CD4-positive, alpha-beta T cell treated with Interleukin-6 at 100 ng/mL for 8 hours (primary cell): ENCODE results near the gene COL4A1.
"Not testable (repeated sequence)": the region's sequence is repeated elsewhere in the genome, so short reads cannot be mapped to it uniquely, and the experiment has no call there.

ENCODE experiments used
- DNase-seq: peaks from one replicate; pipeline ENCODE4 v3.0.0-alpha.2; 2020; ENCODE audit warnings: mixed read lengths, low spot score

COL4A1 gene

DNA sequence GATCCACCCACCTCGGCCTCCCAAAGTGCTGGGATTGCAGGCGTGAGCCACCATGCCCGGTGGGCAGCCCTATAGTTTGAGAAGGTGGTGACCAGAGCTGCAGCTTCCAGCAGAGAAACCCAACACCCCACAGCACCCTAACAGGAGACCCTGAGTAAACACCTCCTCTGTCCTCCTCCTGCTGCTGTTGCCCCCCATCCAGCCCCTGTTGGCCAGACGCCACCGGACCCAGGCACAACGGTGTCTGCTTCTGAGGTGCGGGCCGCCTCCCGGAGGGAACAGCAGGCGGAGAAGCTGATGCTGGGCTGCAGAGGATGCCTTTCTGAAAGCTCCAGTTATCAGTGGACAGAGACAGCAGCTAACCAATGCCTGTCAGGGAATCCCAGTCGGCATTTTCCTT lies 175.5 kb downstream of the COL4A1 start:
- DNase-seq: no peak

DNA sequence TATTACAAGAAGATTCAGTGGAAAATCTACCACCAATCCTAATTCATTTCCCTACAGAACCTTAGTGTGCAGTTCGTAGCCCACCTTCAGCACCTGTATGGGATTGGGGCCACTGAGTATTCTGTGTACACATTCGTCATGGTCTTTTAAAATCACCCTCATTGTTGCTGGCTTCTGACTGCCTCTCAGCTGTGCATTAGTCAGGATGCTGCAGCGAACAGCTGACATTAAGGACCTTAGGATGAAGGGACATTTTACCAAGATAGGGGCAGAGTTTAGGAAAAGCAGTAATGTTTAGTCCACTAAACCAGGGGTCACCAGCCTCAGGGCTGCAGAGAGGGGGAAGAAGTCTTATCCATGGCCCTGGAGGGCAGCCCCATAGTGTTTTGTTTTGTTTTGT lies 176.5 kb downstream of the COL4A1 start:
- no peak for DNase-seq

DNA sequence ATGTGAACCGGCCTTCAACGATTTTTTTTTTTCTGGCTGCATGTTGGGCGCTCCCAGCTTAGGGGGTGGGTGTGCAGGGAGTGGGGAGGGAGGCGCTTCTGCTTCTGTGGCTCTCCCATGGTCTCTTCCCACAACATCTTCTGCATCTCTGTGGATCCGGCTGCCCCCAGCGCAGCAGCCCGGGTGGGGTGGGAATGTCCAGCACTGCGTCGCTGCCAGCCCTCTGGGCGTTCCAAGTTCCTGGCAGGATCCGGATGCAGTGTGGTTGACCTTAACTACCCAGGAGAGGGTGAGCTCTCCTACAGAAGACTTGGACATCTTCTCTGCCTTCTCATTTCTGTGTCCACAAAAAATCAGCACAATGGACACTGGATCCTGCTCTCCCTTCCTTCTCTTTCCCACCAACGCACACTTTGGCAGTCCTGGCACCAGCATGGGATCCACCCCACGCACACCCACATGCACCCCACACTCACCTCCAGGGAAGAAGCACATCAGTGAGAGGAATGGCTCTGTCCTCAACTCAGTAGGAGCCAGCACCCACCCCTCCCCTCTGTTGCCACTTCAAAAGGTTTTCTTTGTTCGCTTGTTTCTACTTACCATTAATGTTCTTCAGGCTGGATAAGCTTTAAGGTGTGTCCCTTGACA lies 177.3 kb downstream of the COL4A1 start:
- DNase-seq: no peak

DNA sequence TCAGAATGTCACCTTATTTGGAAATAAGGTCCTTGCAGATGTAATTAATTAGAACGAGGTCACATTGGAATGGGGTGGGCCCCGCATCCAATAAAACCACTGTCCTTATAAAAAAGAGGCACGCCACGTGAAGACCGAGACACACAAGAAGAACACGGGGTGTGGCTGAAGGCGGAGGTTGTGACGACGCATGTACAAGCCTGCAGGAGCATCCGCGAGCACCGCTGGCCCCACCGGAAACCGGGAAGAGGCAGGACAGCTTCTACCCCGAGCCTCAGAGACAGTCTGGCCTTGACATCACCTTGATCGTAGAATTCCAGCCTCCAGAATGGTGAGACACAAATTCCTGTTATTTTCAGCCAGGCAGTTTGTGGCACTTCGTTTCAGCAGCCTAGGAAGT lies 177.9 kb downstream of the COL4A1 start:
- DNase-seq: no peak

DNA sequence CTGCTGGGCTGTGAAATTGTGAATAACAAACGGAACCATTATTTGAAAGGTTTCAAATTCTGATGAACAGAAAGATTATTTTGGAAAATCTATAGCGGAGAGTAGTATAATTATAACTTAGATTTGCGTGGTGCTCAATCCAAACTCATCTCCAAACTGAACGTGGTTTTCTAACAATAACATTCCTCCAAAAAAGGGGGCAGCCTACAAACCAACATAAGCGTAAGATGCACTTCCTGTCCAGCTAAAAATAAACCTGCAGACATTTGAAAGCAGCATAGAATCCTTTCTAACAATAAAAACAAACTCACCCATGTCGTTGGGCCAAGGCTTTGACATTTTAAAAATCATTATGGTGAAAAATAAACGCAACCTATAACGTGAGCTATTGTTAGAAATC lies 178.4 kb downstream of the COL4A1 start:
- no peak for DNase-seq

DNA sequence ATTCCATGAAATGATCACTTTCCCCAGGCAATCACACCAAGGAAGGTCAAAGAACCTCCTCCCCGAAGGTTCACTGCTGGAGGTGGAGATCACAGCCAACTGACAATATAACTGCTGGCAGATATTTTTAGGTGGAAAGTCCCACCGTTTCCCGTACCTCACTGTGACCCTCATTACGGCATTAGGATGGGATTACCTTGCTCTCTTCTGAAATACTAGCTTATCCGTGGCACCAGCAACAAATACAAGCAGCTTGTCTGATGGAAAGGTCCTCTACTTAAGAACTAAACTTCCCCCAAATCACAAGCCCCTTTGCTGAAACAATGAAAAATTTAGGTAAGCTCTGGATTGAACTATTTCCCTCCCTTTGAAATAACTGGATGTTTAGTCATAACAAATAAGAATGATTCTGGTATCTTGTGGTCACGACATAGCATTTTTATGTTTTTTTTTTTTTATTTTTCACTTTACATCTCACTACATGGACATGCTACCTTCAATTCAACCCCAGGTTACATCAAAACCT lies 178.9 kb downstream of the COL4A1 start:
- DNase-seq: no peak

DNA sequence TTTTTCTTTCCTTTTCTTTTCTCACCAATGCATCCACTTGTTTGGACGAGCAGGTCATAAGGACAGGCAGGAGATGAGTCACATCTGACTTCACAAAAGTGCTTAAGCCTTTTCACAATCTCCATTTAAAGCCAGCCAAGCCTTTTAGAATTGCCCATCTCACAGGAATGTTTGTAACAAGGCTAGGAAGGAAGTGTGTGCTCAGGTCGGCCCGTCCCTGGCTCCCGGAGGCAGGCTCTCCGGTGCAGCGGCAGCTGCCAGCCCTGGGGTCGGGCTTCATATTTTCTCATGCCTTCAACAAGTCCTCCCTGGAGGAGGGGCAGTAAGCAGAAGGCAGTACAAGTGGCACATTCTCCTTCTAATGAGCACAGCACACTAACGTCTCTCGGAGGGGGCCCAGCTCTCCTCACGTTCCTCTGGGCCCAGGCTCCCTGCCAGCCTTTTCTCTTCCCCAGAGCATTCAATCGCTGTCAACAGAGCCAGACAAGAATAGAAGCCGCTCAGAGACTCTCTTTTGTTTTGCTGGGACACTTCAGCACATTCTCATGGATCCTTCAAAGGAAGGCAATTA lies 180.5 kb downstream of the COL4A1 start:
- DNase-seq: no peak

DNA sequence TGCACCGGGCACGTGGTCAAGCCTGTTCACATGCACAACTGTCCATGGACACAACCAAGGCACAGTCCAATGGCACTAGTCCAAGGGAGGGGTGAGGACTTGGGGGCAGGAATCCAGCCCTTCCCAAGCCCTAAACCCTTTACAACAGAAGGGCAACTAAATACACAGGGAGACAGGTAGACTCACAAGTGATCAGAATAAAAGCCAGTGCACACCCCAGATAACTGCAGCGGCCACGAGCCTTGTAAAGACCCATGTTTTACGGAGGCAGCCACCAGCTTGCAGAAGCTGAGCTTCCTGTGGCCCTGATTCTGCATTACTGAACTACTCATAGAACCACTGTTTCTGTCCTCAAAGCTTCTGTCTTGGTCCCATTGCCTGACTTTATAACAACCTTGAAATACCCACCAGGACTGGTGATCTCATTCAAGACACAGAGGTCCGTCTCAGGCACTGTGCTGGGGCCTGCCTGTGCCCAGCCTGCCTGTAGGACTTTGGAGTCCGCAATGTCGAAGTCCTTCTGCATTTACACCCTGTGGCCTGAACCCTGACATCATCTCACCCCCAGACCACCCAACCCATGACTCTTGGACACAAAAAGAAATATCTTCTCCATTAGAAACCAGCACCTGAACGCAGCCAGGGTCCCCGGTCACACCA lies 181.2 kb downstream of the COL4A1 start:
- DNase-seq: no peak

DNA sequence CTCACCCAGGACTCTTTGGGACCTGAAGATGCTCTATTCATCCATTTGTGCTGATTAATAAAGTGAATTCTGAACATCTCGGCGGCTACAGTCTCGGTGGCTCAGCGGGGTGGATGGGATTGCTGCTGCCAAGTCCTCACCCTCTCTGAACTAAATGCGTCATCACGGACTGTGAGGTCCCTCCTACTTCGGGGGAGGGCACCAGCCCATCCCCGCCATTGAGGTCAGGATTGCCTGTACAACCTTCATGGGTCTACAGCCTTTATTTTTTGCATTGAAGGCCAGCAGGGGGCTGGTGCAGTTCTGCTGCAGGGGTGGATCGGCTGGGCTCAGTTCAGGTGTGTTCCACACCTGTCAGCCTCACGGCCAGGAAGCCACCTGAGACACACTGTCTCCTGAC lies 181.8 kb downstream of the COL4A1 start:
- no peak for DNase-seq

DNA sequence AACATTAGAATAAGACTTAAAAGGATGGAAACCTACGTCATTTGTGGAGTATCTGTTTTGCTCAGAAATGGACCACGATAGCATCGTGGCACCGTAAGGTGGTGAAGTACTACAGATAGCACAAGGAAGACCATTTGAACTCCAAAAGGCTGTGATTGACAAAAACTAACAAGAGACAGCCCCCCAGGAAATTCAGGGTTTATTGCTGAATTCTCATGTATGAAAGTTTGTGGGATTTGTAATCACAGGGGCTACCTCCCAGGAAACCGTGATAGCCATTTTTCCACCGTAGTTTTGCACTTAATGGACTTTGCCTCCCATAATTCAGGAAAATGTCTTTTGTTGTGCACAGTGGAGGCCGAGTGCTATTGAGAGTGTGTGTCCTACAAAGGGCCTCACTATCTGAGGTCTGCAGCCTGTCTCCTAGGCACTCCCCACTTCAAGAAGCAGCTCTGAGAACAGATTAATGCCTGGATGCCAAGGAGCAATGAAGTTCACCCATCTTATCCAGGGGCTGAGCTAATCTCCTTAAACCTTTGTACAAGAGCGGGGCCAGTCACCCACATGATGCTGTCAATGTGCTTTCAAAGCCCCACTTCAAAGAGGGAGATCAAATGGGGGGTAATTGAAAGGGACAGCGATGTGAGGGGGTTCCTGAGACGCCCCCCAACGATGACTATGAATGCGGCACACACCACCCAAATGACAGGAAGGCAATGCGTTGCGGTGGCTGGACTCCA lies 182.6 kb downstream of the COL4A1 start:
- DNase-seq: no peak

DNA sequence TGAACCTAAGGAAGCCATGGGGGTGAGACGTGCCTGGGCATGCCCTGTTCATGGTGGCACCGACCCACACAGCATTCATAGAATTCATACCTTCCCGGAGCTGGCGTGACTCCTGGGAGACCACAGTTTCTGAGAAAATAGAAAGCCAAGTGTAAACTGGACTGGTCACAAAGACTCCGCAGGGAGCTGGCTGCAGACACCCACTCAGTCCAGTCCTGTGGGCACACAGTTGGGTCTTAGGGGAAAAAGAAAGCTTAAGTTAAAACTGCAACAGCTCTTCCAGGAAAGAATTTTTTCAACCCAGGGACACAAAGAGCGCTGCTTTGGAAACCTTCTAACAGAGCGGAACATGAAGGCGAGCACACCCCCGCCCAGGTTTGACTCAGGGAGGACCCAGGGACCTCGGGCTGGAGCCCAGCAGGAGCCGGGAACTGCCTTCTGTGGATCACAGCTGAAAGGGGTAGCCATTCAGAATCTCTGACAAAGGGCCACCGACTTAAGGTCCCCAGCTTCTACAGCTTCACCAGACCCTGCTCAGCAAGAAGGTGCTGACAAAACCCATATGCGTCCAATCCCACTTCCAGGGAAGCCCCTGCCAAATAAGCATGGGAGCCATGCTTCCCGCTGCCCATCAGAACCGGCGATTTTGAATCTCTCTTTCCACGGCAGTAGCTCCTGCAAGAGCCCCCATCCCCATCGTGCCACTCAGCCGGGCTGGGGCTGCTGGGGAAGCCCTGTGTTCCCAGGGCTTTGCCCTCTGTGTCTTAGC lies 183.7 kb downstream of the COL4A1 start:
- DNase-seq: no peak

DNA sequence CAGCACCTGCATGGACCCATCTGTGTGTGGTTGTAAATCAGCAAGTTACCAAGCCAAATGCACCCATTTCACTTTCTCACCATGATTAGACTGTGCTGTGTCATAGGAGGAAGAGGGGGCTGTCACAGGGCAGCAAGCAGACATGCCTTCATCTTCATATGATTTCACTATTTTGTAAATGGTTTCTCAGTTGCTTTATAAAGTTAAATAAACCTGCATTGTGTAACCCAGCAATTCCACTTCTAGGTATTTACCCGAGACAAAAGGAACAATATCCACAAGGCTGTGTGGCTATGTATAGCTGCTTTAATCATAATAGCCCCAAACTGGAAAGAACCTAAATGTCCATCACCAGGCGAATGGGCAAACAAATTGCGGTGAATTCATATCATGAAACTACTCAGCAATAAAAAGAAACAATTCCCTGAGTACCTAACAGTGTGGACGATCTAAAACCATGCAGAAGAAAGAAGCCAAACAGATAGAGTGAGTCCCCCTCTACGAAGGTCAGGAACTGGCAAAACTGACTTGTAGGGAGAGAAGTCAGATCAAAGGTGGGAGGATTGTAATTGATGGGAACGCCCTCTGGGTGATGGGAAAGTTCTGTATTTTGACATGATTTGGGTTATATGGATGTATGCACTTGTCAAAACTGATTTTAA lies 185.4 kb downstream of the COL4A1 start:
- DNase-seq: no peak

DNA sequence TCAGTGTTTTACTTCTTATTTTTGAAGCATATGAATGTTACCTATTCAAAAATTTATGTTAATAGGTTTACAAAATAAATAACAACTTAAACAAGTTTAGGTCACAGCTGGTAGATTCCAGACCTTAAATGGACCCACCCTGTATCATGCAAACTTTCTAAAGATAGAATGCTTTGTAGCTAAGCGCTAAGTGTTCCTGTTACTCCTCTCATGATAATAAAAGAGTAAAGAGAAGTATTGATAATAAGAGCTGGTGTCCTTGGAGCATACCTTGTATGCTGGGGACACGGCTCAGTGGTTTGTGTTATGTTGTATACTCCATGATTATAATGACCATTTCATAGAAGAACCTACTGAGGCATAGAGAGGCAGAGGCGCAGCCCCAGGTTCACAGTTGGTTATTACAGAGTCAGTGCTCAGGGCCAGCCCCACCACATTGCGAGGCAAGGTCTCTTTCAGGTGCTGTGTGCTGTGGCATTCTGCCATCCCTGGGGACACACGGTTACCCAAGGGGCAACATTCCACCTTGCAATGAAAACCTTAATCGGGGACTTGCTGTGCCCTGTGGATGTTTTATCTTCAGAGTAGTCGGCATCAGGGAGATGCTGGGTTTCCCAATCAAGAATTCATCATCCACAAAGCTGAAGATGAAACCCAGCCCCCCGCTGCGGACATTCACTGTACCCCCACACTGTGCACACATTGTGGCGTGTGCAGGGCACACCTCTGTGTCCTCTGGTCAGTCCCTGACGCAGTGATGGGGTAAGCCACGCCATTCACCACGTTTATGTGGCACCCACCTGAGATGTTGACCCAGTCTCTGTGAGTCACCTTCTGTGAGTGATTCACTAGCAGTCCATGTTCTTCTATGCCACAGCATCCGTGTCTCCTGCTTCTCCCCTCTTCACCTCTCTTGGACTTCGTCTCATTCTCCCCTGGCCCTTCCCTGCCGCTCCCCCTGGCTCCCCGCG lies 186.7 kb downstream of the COL4A1 start:
- no peak for DNase-seq

DNA sequence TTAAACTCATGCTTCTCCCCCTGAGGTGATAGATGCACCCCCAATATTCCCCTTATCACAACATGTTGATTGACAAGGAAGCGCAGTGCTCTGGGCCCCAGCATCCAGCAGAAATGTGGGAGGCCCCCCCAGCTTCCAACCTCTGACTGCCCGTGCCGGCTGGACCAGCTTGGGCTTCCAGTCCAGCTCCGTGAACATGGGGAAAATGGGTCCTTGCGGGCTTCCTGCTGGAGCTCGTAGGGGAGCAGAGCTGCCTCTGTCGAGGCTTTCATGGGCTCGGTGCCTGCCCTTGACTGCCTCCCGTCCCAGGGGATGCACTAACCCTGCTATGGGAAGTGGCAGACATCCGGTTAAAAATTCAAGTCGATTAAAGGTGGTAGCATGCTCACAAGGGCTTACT lies 188.9 kb downstream of the COL4A1 start:
- no peak for DNase-seq

DNA sequence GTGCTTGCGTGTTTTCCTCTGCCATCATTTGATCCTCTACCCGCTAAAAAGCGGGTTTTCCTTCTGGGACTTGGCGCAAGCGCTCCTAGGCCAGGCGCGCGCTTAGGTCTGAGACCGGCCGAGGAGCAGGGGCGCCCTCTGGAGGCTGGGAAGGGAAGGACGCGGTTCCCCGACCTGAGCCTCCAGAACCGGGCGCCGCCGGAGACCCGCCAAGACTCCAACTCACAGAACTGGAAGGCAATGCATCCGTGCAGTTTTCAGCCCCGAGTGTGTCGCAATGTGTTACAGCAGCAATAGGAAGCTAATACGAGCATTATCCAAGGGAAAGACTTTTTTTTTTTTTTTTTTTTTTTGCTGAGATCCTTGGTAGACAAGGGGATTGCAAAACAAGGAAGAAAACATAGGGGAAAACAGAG lies 190.9 kb downstream of the COL4A1 start:
- DNase-seq: no peak

DNA sequence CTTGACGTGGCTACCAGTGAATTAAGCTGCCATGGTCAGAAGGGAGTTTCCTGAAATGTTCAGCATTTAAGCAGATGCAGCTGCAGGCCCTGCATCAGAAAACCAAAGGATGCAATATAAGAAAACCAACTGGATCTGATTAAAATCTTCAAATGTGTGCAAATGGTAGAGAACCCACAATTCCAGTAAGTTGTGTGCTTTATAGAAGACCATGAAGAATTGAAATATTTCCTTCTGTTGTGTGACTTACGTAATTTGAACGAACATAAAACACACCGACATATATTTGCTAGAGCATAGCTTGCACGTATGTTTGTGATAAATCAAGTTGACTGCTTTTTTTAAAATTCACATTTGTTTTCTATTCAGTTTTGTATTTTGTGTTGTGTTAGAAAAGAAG lies 191.4 kb downstream of the COL4A1 start:
- DNase-seq: no peak

DNA sequence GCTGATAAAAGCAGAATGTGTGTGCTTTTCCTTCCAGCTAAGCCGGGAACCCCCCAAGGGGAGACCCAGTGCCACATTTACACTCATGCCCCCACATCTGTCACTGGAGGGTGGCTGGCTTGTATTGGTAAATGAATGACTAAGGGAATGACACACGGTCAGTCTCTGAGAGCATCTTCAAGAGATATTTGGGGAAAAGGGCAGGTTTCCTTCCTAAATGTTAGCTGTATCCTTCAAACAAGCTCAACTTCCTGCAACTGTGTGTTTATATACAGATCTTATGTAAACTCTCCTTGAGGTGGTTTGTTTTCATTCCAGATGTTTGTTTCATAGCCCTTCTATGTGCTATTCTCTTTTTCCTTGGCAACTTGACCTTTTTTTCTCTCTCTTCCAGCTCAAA lies 192.6 kb downstream of the COL4A1 start:
- DNase-seq: no peak

DNA sequence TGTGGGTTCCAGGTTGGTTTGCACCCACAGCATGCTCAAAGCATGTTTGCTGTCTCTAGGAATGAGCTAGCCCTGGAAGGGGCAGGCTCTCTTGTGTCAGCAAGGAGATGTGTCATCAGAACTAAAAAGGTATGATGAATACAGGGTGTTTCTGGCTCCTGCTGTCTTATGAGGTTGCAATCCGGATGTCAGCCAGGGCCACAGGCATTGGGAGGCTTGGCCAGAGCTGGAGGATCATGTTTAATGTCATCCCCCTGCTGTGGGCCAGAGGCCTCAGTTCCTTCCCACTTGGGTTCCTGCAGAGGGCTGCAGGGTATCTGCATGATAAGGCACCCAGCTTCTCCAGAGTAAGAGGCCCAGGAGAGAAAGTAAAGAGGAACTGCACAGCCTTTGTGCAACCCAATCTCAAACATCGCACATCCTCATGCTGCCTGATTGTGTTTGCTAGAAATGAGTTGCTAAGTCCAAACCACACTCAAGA lies 193.6 kb downstream of the COL4A1 start:
- DNase-seq: no peak

DNA sequence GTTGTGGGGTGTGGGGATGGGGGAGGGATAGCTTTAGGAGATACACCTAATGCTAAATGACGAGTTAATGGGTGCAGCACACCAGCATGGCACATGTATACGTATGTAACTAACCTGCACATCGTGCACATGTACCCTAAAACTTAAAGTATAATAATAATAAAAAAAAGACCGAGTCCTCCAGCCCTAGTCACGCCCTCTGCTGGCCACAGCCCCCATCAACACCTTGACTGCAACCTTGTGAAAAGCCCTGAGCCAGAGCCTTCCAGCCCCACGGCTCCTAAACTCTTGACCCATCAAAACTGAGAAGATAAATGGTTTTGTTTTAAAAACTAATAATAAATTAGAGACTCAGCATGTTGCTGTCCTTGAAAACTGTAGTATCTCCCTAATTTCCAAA lies 194.6 kb downstream of the COL4A1 start:
- DNase-seq: not testable (repeated sequence)

DNA sequence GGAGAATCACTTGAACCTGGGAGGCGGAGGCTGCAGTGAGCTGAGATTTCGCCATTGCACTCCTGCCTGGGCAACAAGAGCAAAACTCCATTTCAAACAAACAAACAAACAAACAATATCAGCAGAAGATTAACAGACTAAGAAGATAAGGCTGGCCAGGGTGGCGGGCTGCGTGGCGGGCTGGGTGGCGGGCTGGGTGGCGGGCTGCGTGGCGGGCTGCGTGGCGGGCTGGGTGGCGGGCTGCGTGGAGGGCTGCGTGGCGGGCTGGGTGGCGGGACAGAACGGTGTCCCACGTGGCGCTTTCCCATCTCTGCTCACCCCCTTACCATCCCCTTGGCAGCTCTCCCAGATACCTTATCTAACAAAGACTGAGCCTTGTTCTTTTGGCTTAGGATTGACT lies 196.2 kb downstream of the COL4A1 start:
- DNase-seq: no peak
